Parathyroid adenoma (tissue), 2 donors: Measurements from ENCODE around the gene CIRBP.

Experiments used
- H2AFZ ChIP-seq: fragments of 300-600 bp; sonication (generic); one replicate; pipeline ENCODE4 v1.7.0; 2017; ENCODE audit warnings: antibody characterized with exemption, mild to moderate bottlenecking
- H3K27ac ChIP-seq: fragments of 300-600 bp; sonication (generic); one replicate; pipeline ENCODE4 v1.7.0; 2017
- H3K27me3 ChIP-seq: fragments of 300-600 bp; sonication (generic); one replicate; pipeline ENCODE4 v1.7.0; 2017; ENCODE audit warnings: low read length; ENCODE audit not compliant: control insufficient read depth, insufficient read depth
- H3K36me3 ChIP-seq: fragments of 300-600 bp; sonication (generic); one replicate; pipeline ENCODE4 v1.7.0; 2017; ENCODE audit warnings: low read length; ENCODE audit not compliant: control insufficient read depth, insufficient read depth
- H3K4me1 ChIP-seq: fragments of 300-600 bp; sonication (generic); one replicate; pipeline ENCODE4 v1.7.0; 2017; ENCODE audit warnings: control low read depth
- H3K4me2 ChIP-seq: fragments of 300-600 bp; sonication (generic); one replicate; pipeline ENCODE4 v1.7.0; 2017; ENCODE audit warnings: low read length
- H3K4me3 ChIP-seq: fragments of 300-600 bp; sonication (generic); one replicate; pipeline ENCODE4 v1.7.0; 2017; ENCODE audit warnings: low read depth, low read length
- H3K79me2 ChIP-seq: fragments of 300-600 bp; sonication (generic); one replicate; pipeline ENCODE4 v1.7.0; 2017; ENCODE audit warnings: control low read depth
- H3K9ac ChIP-seq: fragments of 300-600 bp; sonication (generic); one replicate; pipeline ENCODE4 v1.7.0; 2017; ENCODE audit warnings: mild to moderate bottlenecking
- H3K9me3 ChIP-seq: fragments of 300-600 bp; sonication (generic); one replicate; pipeline ENCODE4 v1.7.0; 2017; ENCODE audit warnings: low read length; ENCODE audit not compliant: control insufficient read depth
- CTCF ChIP-seq: fragments of 300-600 bp; sonication (generic); IDR thresholded peaks from one replicate; pipeline ENCODE4 v1.7.0; 2017; ENCODE audit warnings: antibody characterized with exemption, mild to moderate bottlenecking
- donor health status: primary hyperparathyroidism.

CIRBP gene

GRCh38 chr19:1261798-1262622 lies 7.1 kb upstream of the CIRBP start:
- Histone ChIP-seq H3K4me1 (peaks cover 38% of the 10 kb centered on the region), H3K27ac (peak overlapping the region; percentile 100), H3K4me3 (peak overlapping the region; percentile 81)

GRCh38 chr19:1262623-1263123 lies 6.5 kb upstream of the CIRBP start:
- Histone ChIP-seq H3K9ac (no peak overlapping the region), H2AFZ (peak overlapping the region; percentile 68), H3K4me3 (peak overlapping the region; percentile 44), H3K36me3 (no peaks in the 10 kb centered on the region), H3K9me3 (no peaks in the 10 kb centered on the region), H3K4me2 (peak overlapping the region; percentile 90), H3K27ac (peak overlapping the region; percentile 100), H3K4me1 (peaks cover 43% of the 10 kb centered on the region), H3K79me2 (no peaks in the 10 kb centered on the region), H3K27me3 (no peaks in the 10 kb centered on the region)
- no peak for TF ChIP-seq CTCF

More at GRCh38 chr19:1261798-1262622, 7.1 kb upstream of the CIRBP start:
- Histone ChIP-seq H2AFZ (peak overlapping the region; percentile 68), H3K79me2 (no peaks in the 10 kb centered on the region), H3K36me3 (no peaks in the 10 kb centered on the region), H3K27me3 (no peaks in the 10 kb centered on the region), H3K9me3 (no peaks in the 10 kb centered on the region), H3K9ac (peak overlapping the region; percentile 70), H3K4me2 (peak overlapping the region; percentile 90)
- peak; percentile 10 for TF ChIP-seq CTCF

GRCh38 chr19:1263188-1263587 lies 5.9 kb upstream of the CIRBP start:
- no peaks in the 10 kb centered on the region for H3K27me3 ChIP-seq
- peaks cover 48% of the 10 kb centered on the region for H3K4me1 ChIP-seq
- no peak overlapping the region for H3K4me3 ChIP-seq
- no peaks in the 10 kb centered on the region for H3K79me2 ChIP-seq
- H3K27ac ChIP-seq = peak overlapping the region; percentile 100
- no peaks in the 10 kb centered on the region for H3K36me3 ChIP-seq
- peak overlapping the region; percentile 53 for H2AFZ ChIP-seq
- TF ChIP-seq CTCF = no peak
- H3K4me2 ChIP-seq = no peak overlapping the region
- no peaks in the 10 kb centered on the region for H3K9me3 ChIP-seq
- H3K9ac ChIP-seq = no peak overlapping the region

- H2AFZ ChIP-seq = no peak overlapping the region
- H3K79me2 ChIP-seq = peaks cover 1% of the 10 kb centered on the region
- H3K4me2 ChIP-seq = no peak overlapping the region
- no peak for TF ChIP-seq CTCF
- peak overlapping the region; percentile 53 for H3K27ac ChIP-seq
- no peaks in the 10 kb centered on the region for H3K36me3 ChIP-seq
- no peaks in the 10 kb centered on the region for H3K9me3 ChIP-seq
- H3K9ac ChIP-seq = no peak overlapping the region
- no peak overlapping the region for H3K4me3 ChIP-seq
- no peaks in the 10 kb centered on the region for H3K27me3 ChIP-seq
- H3K4me1 ChIP-seq = peaks cover 55% of the 10 kb centered on the region
Measured at GRCh38 chr19:1264801-1265614, 4.1 kb upstream of the CIRBP start.
